CD4-positive, alpha-beta T cell treated with Interleukin-2 at 100 ng/mL for 4 hours (primary cell): Measurements from ENCODE around the gene GRK5.

Experiments used
- DNase-seq: peaks from one replicate; pipeline ENCODE4 v3.0.0-alpha.2; 2020; ENCODE audit warnings: low spot score

The GRK5 gene

GRCh38 chr10:119341459-119342301 lies 134.3 kb downstream of the GRK5 start:
- peak; percentile 66 for DNase-seq

GRCh38 chr10:119342335-119342734 lies 135.0 kb downstream of the GRK5 start:
- no peak for DNase-seq

- DNase-seq = no peak
These were observed 135.7 kb downstream of the GRK5 start for GRCh38 chr10:119343011-119343601.

GRCh38 chr10:119344381-119344780 lies 137.0 kb downstream of the GRK5 start:
- no peak for DNase-seq

GRCh38 chr10:119346095-119346832 lies 138.9 kb downstream of the GRK5 start:
- no peak for DNase-seq

- DNase-seq = no peak
These were observed 140.0 kb downstream of the GRK5 start for GRCh38 chr10:119347181-119347974.

- no peak for DNase-seq
These were observed 140.7 kb downstream of the GRK5 start for GRCh38 chr10:119348106-119348505.

- DNase-seq = no peak
These were observed 141.3 kb downstream of the GRK5 start for GRCh38 chr10:119348516-119349240.

- no peak for DNase-seq
These were observed 142.0 kb downstream of the GRK5 start for GRCh38 chr10:119349341-119349740.

GRCh38 chr10:119349937-119350501 lies 142.6 kb downstream of the GRK5 start:
- no peak for DNase-seq

- DNase-seq = no peak
These were observed 143.2 kb downstream of the GRK5 start for GRCh38 chr10:119350502-119351097.

- DNase-seq = no peak
These were observed 143.8 kb downstream of the GRK5 start for GRCh38 chr10:119351189-119351588.

GRCh38 chr10:119352042-119352441 lies 144.7 kb downstream of the GRK5 start:
- no peak for DNase-seq

GRCh38 chr10:119352807-119353206 lies 145.4 kb downstream of the GRK5 start:
- DNase-seq = no peak

GRCh38 chr10:119353421-119353820 lies 146.1 kb downstream of the GRK5 start:
- DNase-seq = no peak

GRCh38 chr10:119355930-119356329 lies 148.6 kb downstream of the GRK5 start:
- DNase-seq = peak; percentile 17

GRCh38 chr10:119357412-119358151 lies 150.2 kb downstream of the GRK5 start:
- no peak for DNase-seq

GRCh38 chr10:119358152-119358512 lies 150.8 kb downstream of the GRK5 start:
- DNase-seq = no peak

- no peak for DNase-seq
These were observed 151.2 kb downstream of the GRK5 start for GRCh38 chr10:119358567-119358966.

- no peak for DNase-seq
These were observed 151.7 kb downstream of the GRK5 start for GRCh38 chr10:119359025-119359424.
